IPS-NIHi11 (cell line): ENCODE measurements around the gene DCUN1D2.
A peak's percentile ranks its signal among the peaks of the same experiment; 100 is the strongest.
"Not testable (repeated sequence)": the region's sequence is repeated elsewhere in the genome, so short reads cannot be mapped to it uniquely, and the experiment has no call there.

Source experiments
- DNase-seq: peaks from one replicate; pipeline ENCODE4 v3.0.0; 2012; ENCODE audit warnings: mixed read lengths, low spot score

The DCUN1D2 gene

DNA sequence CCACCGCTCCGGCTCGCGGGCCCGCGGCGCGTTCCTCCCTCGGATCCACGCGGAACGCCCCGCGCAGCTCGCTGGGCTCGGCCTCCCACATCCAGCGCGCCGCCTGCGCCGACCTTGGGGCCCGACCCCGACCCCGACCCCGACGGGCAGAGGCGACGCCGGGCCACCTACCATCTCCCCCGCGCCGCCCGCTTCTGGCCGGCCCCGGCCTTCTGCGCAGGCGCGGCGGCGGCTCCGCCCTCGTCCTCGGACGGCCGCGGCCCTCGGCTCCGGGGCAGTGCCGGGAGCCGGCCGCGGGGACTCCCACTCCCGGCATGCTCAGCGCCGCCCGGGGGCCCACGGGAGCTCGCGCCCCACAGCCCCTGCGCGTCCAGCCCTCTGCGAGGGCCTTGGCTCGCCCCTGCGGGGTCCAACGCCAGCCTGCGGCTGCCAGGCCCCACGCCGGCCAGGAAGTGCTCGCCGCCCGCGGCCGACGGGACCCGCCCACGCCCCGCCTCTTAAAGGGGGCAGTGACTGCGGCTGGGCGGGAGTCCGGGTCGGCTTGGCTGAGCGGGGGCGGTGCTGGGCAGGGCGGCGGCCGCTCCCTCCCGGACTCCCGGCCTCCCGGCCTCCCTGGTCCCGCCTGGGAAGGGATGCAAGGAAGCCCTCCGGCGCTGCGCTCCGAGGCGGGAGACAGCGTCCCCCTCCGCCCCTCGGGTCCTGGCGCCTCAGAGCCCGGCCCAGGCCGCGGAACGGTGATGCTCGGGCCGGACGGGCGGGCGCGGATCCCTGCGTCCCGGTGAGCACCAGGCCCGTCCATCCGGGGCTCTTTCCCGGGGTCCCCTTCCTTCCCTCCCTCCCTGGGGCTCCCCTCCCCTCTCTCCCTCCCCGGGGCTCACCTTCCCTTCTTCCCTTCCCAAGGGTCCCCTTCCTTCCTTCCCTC is at the start of gene DCUN1D2:
Gene DCUN1D2 (minus strand): TSS at position 216 of the 922 bp plus-strand sequence. CDS start 42 bp downstream, at position 174.
- DNase-seq: peak; percentile 97

DNA sequence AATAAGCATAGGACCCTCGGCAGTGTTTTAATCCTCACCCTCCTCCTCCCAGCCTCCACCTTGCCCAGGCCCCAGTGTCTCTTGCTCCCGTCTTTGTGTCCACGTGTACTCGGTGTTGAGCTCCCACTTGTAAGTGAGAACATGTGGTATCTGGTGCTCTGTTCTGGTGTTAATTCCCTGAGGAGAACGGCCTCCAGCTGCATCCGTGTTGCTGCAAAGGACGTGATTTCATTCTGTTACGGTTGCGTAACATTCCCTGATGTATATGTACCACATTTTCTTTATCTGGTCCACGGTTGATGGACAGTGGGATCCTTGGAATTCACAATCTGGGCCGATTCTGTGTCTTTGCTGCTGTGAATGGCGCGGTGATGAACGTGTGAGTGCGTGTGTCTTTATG is 49.3 kb upstream of the DCUN1D2 start:
- no peak for DNase-seq

DNA sequence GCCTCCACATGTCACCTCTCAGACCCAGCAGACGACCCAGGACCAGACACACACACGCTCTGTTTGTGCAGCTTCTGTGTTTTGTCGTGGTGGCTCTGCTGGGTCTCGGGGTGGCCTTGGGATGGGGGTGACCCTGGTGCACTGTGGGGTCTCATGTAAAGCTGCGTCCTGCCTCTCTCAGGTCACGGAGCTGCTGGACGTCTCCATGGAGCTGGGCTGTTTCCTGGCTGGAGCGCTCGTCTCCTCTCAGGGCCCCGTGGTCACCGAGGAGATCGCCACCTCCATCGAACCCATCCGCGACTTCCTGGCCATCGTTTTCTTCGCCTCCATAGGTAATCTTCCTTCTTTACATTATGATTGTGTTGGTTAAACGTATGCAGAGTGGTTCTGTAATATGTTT is 48.7 kb upstream of the DCUN1D2 start:
- DNase-seq: no peak

DNA sequence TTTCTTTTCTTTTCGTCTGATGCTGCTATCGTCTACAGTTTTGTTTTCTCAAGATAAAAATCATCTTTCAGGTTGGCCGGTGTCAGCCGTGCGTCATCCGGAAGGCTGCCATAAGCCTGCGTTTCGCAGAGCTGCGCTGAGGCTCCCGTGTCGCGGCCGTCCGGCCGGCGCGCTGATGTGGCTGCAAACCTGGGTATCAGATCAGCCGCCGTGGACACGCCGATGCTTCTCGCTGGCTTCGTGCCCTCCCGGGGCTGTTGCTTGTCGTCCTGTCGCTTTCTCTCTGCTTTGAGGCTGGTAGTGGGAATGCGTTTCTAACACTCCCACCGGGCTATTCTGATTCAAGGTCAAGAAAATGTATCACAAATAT is 48.2 kb upstream of the DCUN1D2 start:
- DNase-seq: no peak

DNA sequence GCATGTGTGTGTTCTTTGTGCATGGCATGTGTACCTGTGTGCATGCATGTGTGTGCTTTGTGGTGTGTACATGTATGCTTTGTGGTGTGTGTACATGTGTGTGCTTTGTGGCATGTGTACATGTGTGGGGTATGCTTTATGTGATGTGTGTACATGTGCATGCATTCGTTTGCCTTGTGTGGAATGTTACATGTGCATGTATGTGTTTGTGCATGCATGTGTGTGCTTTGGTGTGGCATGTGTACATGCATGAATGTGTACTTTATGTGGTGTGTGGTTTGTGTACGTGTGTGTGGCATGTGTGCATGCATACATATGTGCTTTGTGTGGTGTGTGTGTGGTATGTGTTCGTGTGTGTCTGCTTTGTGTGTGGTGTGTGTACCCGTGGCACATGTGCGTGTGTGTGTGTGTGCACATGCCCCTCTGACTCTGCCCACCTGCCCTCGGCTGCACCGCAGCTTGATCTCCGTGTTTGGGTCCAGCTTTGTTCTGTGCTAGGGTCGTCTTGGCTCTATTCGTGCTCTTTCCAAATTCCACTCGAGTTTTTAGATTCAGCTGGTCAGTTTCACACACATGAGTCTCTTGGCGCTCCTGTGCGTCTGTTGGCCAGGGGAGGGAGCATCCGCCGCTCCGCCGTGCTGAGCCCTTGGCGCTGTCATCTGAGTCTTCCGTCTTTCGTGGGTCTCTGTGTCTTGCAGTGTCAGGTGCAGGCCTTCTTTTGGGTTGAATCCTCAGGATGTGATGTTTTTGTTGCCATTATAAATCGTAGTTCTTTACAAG is 47.6 kb upstream of the DCUN1D2 start:
- no peak for DNase-seq

DNA sequence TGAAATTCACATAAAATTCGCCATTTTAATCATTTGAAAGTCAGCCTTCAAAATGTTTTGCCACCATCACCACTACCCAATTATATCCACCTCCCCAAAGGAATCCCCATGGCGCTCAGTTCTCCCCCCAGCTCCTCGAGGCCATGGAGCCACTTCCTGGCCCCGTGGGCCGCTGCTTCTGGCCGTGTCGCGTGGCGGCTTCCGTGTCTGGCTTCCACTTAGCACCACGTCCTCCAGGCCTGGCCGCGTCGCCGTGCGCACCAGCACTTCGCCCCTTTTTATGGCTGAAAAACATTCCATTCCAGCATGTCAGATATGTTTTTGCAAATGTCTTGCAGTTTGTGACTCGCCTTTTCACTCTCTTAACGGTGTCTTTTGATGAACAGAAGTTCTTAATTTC is 46.7 kb upstream of the DCUN1D2 start:
- no peak for DNase-seq

DNA sequence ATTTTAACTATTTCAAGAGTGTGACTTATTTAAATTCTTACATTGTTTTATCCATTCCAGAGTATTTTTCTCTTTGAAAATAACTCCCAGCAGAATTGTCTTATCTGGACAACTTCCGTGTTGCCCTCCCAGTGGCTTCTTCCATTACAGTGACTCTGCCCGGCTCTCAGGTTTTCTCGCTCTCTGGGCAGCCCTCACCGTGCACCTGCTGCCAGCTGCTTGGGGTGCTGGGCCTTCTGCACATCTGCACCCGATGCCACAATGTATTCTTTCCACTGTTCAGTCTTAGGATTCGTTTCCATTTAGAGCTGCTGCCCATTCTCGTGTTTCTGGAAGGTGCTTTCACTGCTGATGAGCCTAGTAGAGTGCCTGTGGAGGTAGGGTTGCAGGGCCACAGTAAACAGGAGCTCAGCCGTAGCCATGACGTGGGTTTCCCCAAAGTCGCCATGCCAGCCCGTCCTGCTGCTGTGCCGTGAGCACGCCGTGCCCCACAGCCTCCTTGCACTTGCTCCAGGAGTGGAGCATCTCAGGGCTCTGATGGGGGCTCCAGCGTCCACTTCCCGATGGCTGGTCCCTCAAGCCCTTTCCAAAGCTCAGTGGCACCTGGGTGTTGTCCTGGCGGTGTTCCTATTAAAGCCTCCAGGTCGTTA is 46.1 kb upstream of the DCUN1D2 start:
- no peak for DNase-seq

DNA sequence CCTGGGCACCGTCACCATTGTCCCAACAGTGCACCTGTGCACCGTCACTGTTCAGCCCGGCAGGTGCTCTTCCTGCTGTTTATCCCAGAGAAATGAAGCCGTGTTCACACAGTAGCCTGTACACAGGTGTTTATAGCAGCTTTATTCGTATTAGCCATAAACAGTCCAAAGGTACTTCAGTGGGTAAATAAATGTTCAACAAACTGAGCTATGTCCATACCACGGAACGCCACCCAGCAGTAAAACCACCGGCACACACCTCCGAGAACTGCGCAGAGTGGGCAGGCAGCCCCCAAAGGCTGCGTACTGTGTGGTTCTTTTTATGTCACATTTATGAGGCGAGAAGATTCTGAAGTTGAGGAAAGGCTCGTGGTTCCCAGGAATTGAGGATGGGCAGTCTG is 44.9 kb upstream of the DCUN1D2 start:
- no peak for DNase-seq

DNA sequence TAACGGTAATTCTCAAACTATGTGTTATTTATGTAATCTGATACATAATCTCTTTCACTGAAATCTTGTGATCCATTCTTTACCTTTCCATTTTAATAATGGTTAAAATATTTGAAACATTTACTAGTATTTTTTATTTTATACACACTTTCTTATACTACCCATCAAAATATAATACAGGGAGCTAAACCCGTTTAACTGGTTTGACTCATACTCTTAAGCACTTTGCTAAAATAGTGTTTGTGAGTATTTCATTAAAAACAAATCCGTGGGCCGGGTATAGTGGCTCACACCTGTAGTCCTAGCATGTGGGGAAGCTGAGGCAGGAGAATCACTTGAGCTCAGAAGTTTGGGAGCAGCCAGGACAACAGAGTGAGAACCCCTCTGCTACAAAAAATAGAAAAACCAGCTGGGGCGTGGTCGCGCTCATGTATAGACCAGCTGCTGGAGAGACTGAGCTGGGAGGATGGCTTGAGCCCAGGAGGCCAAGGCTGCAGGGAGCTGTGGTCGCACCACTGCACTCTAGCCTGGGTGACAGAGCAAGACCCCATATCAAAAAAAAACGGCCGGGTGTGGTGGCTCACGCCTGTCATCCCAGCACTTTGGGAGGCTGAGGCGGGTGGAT is 43.8 kb upstream of the DCUN1D2 start:
- DNase-seq: no peak

DNA sequence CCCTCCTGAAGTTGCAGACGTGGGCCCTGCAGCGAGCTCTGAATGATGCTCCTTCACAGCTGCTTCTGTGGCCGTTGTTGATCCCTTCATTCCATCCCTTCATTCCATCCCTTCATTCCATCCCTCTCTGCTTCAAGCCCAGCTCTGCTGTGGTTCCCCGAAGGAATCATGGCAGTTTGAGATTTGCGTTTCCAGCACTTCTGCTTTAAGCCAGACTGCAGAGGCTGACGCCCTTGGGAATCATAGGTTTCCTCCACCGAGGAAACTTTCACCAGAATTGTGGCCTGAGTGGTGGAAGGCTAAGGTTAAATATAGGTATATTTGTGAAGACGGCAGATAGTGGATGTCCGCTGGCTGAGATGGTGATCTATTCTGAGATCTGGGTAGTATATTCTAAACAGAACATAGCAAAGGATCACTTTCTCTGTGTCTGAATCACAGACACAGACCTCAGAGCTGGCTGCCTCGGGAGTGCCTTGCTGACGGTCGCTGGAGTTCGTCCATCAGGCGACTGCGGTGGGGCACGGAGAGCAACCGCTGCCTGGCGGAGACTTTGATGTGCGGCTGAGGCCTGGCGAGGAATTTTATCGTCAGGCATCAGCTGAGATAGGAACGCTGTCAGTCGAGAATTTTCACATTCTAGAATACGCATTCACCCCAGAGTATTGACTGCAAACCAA is 42.8 kb upstream of the DCUN1D2 start:
- DNase-seq: no peak

DNA sequence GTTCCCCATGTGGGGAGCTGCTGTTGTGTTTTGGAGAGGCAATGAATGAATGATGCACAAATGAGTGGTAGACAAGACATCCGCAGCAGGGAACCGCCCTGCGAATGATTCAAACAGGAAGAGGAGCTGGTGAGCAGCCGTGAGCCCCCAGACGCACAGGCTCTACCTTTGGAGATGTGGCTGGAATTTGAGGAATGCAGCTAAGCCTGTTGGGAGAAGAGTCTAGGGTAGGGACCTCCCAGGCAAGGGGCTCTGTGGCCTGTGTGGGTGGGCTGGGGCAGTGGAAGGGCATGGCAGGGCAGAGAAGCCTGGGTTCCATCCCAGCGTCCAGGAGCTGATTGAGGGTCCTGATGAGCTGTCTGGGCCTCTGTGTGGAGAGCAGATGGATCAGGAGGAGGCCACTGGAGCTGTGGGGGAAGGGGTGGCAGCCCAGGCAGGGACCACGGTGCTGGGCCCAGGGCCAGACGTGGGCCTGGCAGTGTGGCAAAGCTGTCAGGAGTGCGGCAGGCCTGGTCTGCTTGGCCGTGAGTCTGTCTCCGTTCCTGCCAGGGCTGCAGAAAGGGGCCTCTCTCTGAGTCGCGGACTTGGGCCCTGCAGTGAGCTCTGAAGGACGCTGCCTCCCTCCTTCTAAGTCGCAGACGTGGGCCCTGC is 41.8 kb upstream of the DCUN1D2 start:
- DNase-seq: peak; percentile 79

DNA sequence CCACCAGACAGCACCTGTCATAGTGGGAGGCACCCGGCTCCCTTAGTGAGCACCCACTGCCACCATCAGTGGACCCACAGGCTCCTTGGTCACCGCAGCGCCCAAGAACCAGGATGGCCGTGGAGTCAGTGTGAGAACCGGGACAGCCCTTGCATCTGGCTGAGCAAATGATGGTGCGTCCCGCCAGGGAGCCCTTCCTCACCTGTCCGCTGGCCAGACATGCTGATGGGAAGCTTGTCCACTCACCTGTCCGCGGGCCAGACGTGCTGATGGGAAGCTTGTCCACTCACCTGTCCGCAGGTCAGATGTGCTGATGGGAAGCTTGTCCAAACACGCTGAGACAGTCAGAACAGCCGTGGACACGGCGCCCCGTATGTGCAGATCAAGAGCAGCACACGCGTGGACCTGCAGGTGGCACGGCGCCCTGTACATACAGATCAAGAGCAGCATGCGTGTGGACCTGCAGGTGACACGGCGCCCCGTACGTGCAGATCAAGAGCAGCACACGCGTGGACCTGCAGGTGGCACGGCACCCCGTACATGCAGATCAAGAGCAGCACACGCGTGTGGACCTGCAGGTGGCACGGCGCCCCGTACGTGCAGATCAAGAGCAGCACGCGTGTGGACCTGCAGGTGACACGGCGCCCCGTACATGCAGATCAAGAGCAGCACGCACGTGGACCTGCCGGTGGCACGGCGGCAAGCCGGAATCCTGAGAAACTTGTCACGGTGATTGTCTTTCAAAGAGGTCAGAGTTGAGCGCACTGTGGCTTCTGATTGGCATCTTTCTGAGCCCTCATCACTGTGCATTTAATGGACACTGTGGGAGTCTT is 40.7 kb upstream of the DCUN1D2 start:
- no peak for DNase-seq

DNA sequence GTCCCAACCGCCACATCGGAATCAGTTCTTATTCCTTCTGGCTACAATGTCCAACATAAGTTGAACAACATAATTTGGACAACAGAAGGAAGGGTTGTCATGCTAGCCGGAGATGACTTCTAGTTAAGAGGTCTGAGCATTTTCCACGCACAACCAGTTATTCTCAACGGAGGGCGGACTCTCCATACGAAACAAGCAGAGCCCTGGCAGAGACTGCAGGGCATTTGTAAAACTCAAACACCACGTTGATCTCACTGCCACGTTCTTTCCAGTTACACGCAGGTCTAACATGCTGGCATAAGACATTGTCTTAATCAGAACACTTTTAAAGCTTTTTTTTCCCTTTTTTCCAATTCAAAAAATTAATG is 38.3 kb upstream of the DCUN1D2 start:
- no peak for DNase-seq

DNA sequence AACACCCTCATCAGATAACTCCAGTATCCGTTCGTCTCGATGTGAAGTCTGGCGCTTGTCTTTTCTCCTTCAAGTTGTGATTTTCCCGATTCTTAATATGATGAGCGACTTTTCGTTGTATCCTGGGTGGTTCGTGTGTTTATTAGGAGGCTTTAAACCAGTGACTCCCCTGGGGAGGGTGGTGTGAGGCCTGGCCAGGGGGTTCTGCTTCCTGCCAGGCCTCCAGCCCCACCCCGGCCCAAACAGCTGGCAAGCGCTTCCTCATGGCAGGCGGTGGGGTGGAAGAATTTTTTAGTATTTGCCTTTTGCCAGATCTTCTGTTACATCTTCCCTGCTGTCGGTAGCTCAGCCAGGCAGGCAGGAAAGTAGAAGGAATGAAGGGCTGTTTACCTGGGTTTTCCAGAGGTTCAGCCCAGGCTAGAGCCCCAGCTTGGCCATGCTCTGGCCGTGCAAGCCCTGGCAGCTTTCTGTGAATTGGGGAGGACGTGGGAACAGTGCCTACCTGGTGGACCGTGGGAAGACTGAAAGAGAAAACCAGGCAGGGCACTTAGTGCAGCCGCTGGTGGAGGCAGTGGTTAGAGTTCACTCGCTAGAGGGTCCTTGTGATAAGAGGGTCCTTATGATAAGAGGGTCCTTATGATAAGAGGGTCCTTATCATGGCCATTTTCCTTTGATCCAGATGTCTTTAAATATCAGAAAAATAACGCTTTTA is 37.7 kb upstream of the DCUN1D2 start:
- no peak for DNase-seq

DNA sequence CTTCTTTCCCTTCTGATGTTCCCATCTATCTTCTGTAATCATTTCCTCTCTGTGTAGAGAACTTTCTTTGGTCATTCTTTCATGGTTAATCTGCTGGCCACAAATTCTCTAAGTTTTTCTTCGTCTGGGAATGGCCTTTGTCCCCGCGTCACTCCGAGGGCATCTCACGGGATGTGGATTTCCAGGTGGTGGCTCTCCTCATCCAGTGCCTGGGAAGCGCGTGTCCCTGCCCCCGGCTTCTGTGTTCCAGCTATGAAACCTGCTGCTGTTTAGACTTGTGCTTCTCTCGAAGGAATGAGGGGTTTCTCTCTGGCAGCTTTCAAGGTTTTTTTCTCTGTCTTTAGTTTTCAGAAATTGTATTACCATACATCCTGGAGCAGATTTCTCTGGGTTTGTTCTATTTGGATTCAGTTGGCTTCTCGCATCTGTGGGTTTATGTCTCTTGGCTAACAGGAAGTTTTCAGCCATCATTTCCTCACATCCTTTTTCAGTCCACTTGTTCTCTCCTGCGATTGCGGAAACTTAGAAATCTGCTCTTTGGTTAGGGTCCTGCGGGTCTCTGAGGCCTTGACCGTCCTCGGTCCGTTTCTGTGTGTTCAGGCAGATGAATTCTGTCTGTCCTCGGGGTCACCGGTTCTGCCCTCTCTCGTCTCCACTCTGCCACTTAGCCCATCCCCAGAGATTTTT is 36.9 kb upstream of the DCUN1D2 start:
- DNase-seq: no peak

DNA sequence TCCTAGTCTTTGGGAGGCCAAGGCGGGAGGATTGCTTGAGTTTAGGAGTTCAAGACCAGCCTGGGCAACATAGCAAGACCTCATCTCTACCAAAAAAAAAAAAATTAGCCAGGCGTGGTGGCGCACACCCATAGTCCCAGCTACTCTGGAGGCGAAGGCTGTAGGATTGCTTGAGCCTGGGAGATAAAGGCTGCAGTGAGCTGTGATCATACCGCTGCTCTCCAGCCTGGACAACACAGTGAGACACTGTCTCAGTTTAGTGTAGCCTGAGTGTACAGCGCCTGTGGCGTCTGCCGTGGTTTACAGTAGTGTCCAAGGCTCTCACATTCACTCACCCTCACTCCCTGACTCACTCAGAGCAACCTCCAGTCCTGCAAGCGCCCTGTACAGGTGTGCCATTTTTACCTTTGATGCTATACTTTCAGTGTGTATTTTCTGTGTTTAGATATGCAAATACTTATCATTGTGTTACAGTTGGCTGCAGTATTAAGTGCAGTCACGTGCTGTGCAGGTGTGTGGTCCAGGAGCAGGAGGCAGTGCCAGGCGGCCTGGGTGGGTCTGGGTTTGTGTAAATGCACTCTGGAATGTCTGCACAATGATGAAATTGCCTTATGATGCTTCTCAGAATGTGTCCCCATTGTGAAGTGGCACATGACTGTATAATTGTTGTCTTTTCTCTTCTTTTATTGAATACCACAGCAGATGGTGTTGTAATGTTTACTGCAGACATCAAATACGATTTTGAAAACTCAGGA is 36.1 kb upstream of the DCUN1D2 start:
- DNase-seq: no peak

DNA sequence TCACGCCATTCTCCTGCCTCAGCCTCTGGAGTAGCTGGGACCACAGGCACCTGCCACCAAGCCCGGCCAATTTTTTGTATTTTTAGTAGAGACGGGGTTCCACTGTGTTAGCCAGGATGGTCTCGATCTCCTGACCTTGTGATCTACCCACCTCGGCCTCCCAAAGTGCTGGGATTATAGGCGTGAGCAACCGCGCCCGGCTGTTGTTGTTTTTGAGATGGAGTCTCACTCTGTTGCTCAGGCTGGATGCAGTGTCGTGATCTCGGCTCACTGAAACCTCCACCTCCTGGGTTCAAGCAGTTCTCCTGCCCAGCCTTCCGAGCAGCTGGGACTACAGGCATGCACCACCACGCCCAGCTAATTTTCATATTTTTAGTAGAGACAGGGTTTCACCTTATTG is 31.9 kb upstream of the DCUN1D2 start:
- not testable (repeated sequence) for DNase-seq

DNA sequence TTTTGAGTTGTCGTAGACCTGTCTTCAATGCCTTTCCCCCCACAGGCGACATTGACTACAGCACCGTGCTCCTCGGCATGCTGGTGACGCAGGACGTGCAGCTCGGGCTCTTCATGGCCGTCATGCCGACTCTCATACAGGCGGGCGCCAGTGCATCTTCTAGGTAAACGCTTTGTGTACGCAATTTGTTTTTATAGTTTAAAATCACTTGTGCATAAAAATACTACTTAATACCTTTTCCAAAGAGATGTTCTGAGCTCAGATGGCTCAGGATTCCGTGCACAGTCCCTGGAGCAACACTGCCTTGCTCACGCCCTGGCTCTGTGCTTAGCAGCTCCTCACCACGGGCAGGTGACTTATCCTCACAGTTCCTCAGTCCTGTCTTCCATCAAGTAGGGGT is 30.1 kb upstream of the DCUN1D2 start:
- DNase-seq: no peak
